Adrenal gland (tissue), 12 donors: ENCODE results near the gene TNS3. TPM values are rescaled to one million over a fixed set of nuclear protein-coding genes. Genes with fewer than 3 reads are reported as not detected.

Experiments used
- DNase-seq, 7 donors: peaks; one replicate each; pipeline ENCODE4 v3.0.0-alpha.2; 2019 to 2020
- H3K27ac ChIP-seq, 5 donors: fragments of 200-600 bp; sonication (generic) in 4 of 5; 1 replicate in 3 of 5; 2 replicates in 2 of 5; pipeline versions ENCODE4 v1.5.1 to v1.8.0; 2016 to 2020; ENCODE audit warnings: mild to moderate bottlenecking in 1 of 5
- H3K27me3 ChIP-seq: fragments of 200-600 bp; 2 replicates; pipeline ENCODE4 v1.8.0; 2021
- H3K36me3 ChIP-seq, 2 donors: fragments of 200-600 bp; replicated peaks in 1 of 2; 1 replicate in 1 of 2; 2 replicates in 1 of 2; pipeline versions ENCODE4 v1.5.1 to v1.8.0; 2018 to 2022
- H3K4me1 ChIP-seq, 2 donors: fragments of 200-600 bp; replicated peaks in 1 of 2; 1 replicate in 1 of 2; 2 replicates in 1 of 2; pipeline versions ENCODE4 v1.5.1 to v1.8.0; 2018 to 2021
- H3K4me3 ChIP-seq, 4 donors: fragments of 200-600 bp; sonication (generic) in 3 of 4; one replicate each; pipeline ENCODE4 v1.5.1; 2016 to 2018
- H3K9me3 ChIP-seq, 3 donors: fragments of 200-600 bp; sonication (generic) in 1 of 3; replicated peaks in 1 of 3; 1 replicate in 2 of 3; 2 replicates in 1 of 3; pipeline versions ENCODE4 v1.5.1 to v1.8.0; 2016 to 2021
- POLR2A ChIP-seq, 2 donors: fragments of 450-650 bp; IDR thresholded peaks; one replicate each; pipeline ENCODE4 v1.6.1; 2017; ENCODE audit warnings: antibody characterized with exemption in 2 of 2, mild to moderate bottlenecking in 2 of 2, moderate library complexity in 1 of 2
- WGBS, 4 donors: extraction: QIAGEN DNeasy Blood & Tissue Kit in 2 of 4; methylation state at CpG; one replicate each; pipeline versions ENCODE4 v1.1.5 to v1.1.7; 2013 to 2017; 5-methylcytosine and 5-hydroxymethylcytosine counted together
- intact Hi-C, 2 donors: fragments of 100-400 bp; cut with DNase I; formaldehyde crosslinking; loops; one replicate each; pipeline versions ENCODE4 v1.14.1 to v1.15.0; 2022 to 2023
- polyA plus RNA-seq, 3 donors: library from polyadenylated mRNA; stranded (reverse); fragments of 200-250 nt in 2 of 3; fragments of 350-450 nt in 1 of 3; fragmentation: Illumina TruSeq in 1 of 3; extraction: RNeasy Lipid Tissue Mini Kit (QIAGEN cat#74804) in 1 of 3; gene quantifications; one replicate each; pipeline ENCODE4 v1.2.3, GENCODE V29; 2013 to 2014
- total RNA-seq, 9 donors: library from RNA; depleted of rRNA in 4 of 9; stranded (reverse); fragments of >200 nt in 4 of 9; fragments of 120-200 nt in 1 of 9; fragmentation: NEBNext Ultra II Directional in 1 of 9; extraction: Animal tissue kit (Norgen Biotek cat#: 25700) in 1 of 9; gene quantifications; one replicate each; pipeline versions ENCODE4 v1.1.0 to v1.2.4, GENCODE V29; 2013 to 2023
- TF ChIP-seq, protein P1 (sequence below), 6 experiments: fragments of 450-650 bp in 4 of 6; fragments of 200-600 bp in 2 of 6; sonication (generic) in 1 of 6; IDR thresholded peaks; 1 replicate in 5 of 6; 2 replicates in 1 of 6; pipeline versions ENCODE4 v1.5.1 to v1.8.0; 2016 to 2021; ENCODE audit warnings: antibody characterized with exemption in 6 of 6, mild to moderate bottlenecking in 2 of 6, moderate library complexity in 1 of 6
- donor health status: healthy with polysubstance abuse.
- donor health status: Bipolar disorder and iron deficiency.
- donor health status: DM: yes; HTN: yes; CAD: no.
- donor health status: DM: no; HTN: no; CAD: no.
- donor health status: DM: no; HTN: no; CAD: no.
- donor health status: DM: yes; HTN: yes; CAD: no.

TNS3 gene
- total and polyA plus RNA-seq, 12 donors, result 21.0 to 188 (median 99.8) TPM

DNA sequence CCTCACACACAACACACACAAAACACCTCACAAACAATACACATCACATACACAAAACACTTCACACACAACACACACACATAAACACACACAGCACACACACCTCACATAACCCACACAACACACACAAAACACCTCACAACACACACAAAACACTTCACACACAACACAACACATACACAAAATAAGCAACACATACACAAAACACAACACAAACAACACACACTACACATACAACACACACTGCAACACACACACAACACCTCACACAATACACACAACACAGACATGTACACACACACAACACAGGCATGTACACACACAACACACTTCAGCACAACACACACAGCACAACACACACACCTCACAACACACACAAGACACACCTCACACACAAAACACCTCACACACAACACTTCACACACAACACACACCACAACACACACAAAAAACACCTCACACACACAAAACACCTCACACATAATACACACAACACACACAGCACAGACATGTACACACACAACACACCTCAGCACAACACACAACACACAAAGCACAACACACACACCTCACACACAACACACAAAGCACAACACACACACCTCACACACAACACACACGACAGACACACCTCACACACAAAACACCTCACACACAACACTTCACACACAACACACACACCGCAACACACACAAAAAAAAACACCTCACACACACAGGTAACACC is 107.5 kb downstream of the TNS3 start:
- H3K36me3 ChIP-seq, result no peaks in the 10 kb centered on the region
- H3K27me3 ChIP-seq, result no peaks in the 10 kb centered on the region
- peak in 1 of 7 donors; percentile 6 for DNase-seq
- H3K9me3 ChIP-seq, result no peaks in the 10 kb centered on the region
- 81 to 90% (median 86%) methylated on average over 2 of the region's 2 CpGs for WGBS, 4 donors
- peaks cover 45 to 59% of the 10 kb centered on the region in 2 donors for H3K4me1 ChIP-seq
- H3K4me3 ChIP-seq, result no peak overlapping the region
- H3K27ac ChIP-seq, result peak overlapping the region; percentile 17 to 96 (median 91)
- TF ChIP-seq, protein P1, sequence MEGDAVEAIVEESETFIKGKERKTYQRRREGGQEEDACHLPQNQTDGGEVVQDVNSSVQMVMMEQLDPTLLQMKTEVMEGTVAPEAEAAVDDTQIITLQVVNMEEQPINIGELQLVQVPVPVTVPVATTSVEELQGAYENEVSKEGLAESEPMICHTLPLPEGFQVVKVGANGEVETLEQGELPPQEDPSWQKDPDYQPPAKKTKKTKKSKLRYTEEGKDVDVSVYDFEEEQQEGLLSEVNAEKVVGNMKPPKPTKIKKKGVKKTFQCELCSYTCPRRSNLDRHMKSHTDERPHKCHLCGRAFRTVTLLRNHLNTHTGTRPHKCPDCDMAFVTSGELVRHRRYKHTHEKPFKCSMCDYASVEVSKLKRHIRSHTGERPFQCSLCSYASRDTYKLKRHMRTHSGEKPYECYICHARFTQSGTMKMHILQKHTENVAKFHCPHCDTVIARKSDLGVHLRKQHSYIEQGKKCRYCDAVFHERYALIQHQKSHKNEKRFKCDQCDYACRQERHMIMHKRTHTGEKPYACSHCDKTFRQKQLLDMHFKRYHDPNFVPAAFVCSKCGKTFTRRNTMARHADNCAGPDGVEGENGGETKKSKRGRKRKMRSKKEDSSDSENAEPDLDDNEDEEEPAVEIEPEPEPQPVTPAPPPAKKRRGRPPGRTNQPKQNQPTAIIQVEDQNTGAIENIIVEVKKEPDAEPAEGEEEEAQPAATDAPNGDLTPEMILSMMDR (IDR thresholded peaks at IDR 0.05), result no peak
- no peak for TF ChIP-seq POLR2A (IDR thresholded peaks at IDR 0.05)
- intact Hi-C loops, result loop anchor here in 1 of 2 donors (10.0 kb wide), 1 partner anchor 100 kb away; no protein-coding TSS in a partner anchor

DNA sequence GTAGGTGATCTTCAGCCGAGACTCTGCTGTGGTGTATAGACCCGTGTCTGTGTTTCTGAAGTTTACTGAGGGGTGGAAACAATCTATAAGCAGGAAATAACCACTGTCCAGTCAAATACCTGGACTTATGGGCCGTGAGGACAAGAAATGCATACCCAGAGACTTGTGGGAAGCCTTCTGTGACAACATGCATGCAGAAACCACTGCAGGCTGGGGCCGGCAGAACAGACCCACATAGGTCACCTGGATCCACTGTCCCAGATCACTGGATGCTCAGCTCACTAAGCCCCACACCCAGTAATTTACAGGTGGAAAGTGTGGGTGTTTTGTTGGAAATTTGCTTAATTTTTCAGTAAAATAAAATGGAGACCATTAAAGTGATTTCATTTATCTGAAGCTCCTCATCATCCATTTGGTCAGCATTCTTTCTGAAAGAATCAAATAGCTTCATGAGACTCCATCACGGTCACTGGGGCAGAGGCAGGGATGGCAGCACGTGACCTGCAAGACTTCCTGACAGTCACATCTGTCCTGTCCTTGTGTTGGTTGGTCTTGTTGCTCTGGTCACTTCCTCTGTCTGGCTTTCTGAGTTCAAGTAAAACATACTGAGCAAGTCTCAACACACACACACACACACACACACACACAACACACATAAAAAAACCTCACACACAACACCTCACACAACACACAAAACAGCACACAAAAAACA is 108.3 kb downstream of the TNS3 start:
- no peak for TF ChIP-seq POLR2A (IDR thresholded peaks at IDR 0.05)
- TF ChIP-seq, protein P1 (IDR thresholded peaks at IDR 0.05), result no peak
- H3K4me1 ChIP-seq, result peaks cover 42 to 53% of the 10 kb centered on the region in 2 donors
- no peaks in the 10 kb centered on the region for H3K9me3 ChIP-seq
- no peak overlapping the region for H3K4me3 ChIP-seq
- peak in 4 of 7 donors; percentile 47 to 69 (median 67) for DNase-seq
- intact Hi-C loops, result loop anchor here in 1 of 2 donors (10.0 kb wide), 1 partner anchor 101 kb away; no protein-coding TSS in a partner anchor
- 60 to 71% (median 69%) methylated on average over 6 of the region's 6 CpGs for WGBS, 4 donors
- H3K27ac ChIP-seq, result peak overlapping the region in 4 of 5 donors; percentile 77 to 96 (median 92)
- H3K36me3 ChIP-seq, result no peaks in the 10 kb centered on the region
- no peaks in the 10 kb centered on the region for H3K27me3 ChIP-seq

DNA sequence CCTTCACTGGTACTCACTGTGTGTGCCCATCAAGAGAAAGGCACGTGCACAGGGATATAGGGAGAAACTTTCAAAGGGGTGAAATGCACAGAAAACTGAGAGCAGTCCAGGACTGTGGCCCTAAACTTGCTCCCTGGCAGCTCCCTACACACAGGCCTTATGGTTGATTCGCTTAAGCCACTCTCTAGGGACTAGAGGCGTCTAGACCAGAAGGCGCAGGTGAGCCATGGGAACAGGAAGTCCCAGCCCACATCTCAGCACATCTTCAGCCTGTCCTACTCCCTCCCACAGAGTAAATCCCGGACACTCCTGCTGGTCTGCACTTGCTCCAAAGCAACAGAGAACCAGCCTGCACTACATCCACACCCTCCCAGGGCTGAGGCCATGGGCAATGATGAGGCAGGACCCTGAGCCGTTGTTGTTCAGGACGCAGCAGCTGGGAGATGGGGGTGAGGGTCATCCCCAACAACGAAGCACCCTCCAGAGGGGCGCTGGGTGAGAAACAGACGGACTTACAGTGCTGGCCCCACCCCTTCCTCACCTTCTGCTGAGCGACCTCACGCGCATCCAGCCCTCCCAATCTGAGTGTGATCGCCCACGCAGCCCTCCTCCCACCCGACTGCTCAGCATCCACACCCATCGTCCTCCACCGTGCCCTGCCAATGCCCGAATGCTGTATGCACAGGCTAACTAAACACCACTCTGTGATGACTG is 109.3 kb downstream of the TNS3 start:
- no peak for TF ChIP-seq POLR2A (IDR thresholded peaks at IDR 0.05)
- TF ChIP-seq, protein P1 (IDR thresholded peaks at IDR 0.05), result no peak
- Histone ChIP-seq H3K4me3 (no peak overlapping the region), H3K27me3 (no peaks in the 10 kb centered on the region), H3K4me1 (peaks cover 32 to 42% of the 10 kb centered on the region in 2 donors), H3K9me3 (no peaks in the 10 kb centered on the region), H3K27ac (peak overlapping the region in 3 of 5 donors; percentile 63 to 91 (median 82)), H3K36me3 (no peaks in the 10 kb centered on the region)
- intact Hi-C loops, result loop anchor here in 1 of 2 donors (10.0 kb wide), 1 partner anchor 102 kb away; no protein-coding TSS in a partner anchor
- 88 to 94% (median 91%) methylated on average over 16 to 19 of the region's 19 CpGs for WGBS, 4 donors
- DNase-seq, result peak in 1 of 7 donors; percentile 12
